Measurements from ENCODE around the gene ZNF638. TPM values are rescaled to one million over a fixed set of nuclear protein-coding genes. Genes with fewer than 3 reads are reported as not detected.

The ZNF638 gene
- total and polyA plus RNA-seq, 2 of the 4 experiments (the other 2 are of a cell fraction): 46.4 to 129 TPM

DNA sequence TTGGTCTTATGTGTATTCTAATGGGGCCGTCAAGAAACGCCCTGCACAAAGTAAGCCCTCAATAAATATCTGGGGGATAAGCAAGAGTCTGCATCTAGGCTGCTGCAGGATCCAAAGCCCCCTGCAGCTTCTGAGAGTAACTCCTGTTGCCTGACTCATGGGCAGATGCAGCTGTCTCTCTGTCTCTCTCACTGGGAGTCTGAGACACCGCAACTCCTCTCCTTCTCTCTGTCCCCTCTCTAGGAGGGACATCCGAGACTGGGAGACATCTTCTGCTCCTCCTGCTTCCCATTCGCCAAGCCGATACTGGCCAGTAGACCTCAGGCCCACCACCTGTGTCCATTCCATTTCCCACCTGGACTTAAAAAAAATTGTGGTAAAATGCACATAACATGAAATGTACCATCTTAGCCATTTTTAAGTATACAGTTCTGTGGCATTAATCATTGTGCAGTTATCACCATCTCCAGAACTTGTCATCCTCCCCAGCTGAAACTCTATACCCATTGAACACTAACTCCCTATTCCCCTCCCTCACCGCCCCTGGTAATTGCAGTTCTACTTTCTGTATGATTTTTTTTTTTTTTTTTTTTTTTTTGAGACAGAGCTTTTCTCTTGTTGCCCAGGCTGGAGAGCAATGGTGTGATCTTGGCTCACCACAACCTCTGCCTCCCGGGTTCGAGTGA, 141.9 kb downstream of the ZNF638 start:
- Histone ChIP-seq H3K27me3 (ENCODE audit: control insufficient read depth, insufficient read depth, low read length) (peaks cover 24% of the 10 kb centered on the region), H3K9ac (ENCODE audit: low read depth, low read length) (no peak overlapping the region), H2AK5ac (ENCODE audit: low read depth, low read length) (no peak overlapping the region), H2AFZ (replicated peaks; ENCODE audit: low read length, poor library complexity) (no peak overlapping the region), H4K20me1 (ENCODE audit: insufficient read depth, low read length) (no peaks in the 10 kb centered on the region), H3K9me1 (ENCODE audit: insufficient read depth, low read length) (no peaks in the 10 kb centered on the region), H2AK9ac (replicated peaks; ENCODE audit: low read depth, low read length, poor library complexity) (no peak overlapping the region), H3K18ac (ENCODE audit: low read depth, low read length) (no peak overlapping the region), H3K14ac (replicated peaks; ENCODE audit: low read depth, low read length) (no peak overlapping the region), H3K79me1 (ENCODE audit: low read depth in 1 of 2, low read length in 2 of 2) (no peaks in the 10 kb centered on the region), H3K9me3 (ENCODE audit: control insufficient read depth, insufficient read depth, low read length) (no peaks in the 10 kb centered on the region), H3K36me3 (ENCODE audit: control insufficient read depth, insufficient read depth, low read length) (no peaks in the 10 kb centered on the region), H3K4ac (ENCODE audit: low read depth, low read length) (no peak overlapping the region), H3K23ac (ENCODE audit: low read depth, low read length) (no peak overlapping the region), H2BK15ac (ENCODE audit: low read depth, low read length) (no peak overlapping the region), H3K4me3 (ENCODE audit: insufficient read depth, low read depth, low read length) (no peak overlapping the region), H4K8ac (ENCODE audit: low read depth in 2 of 2, low read length in 2 of 2) (no peak overlapping the region), H3K4me1 (ENCODE audit: control insufficient read depth, insufficient read depth, low read length) (no peaks in the 10 kb centered on the region), H2BK5ac (ENCODE audit: low read depth, low read length, poor library complexity, severe bottlenecking) (no peak overlapping the region), H4K91ac (ENCODE audit: insufficient read depth, low read depth, low read length) (no peak overlapping the region), H2BK120ac (ENCODE audit: low read depth, low read length) (no peak overlapping the region), H2BK20ac (ENCODE audit: low read depth, low read length) (no peak overlapping the region), H3K27ac (ENCODE audit: insufficient read depth, low read length) (no peak overlapping the region), H3K4me2 (ENCODE audit: low read depth, low read length) (no peak overlapping the region), H3K56ac (ENCODE audit: extremely low read depth, insufficient read depth, low read length) (no peak overlapping the region), H4K5ac (ENCODE audit: low read depth, low read length) (no peak overlapping the region)
- DNase-seq: no peak
- in situ Hi-C loops (cut with MboI; ENCODE audit: low sequenced_read_pairs) (no loop called here), dilution Hi-C loops (cut with HindIII; ENCODE audit: low sequenced_read_pairs, unreplicated experiment) (no loop called here), intact Hi-C loops (cut with micrococcal nuclease) (no loop called here)
- no CpG with 5 or more reads among the region's 9 CpGs for WGBS, 2 experiments (ENCODE audit: extremely low coverage in 2 of 2, insufficient read length in 1 of 2)
- BruUV-seq (replicated peaks): no TSS peak
- no peak for ATAC-seq (ENCODE audit: low read depth)
- ChIA-PET POLR2A (ENCODE audit: unreplicated experiment) (no interaction called here), CTCF (interaction anchor here (1.0 kb wide), 1 partner anchor 13 kb away, joined by 4 read pairs; no protein-coding TSS in a partner anchor)
- TF ChIP-seq SMC3 (IDR thresholded peaks at IDR 0.05; ENCODE audit: low read depth, low read length) (no peak), MXI1 (IDR thresholded peaks at IDR 0.05; ENCODE audit: borderline replicate concordance, low read depth, low read length) (no peak), RCOR1 (IDR thresholded peaks at IDR 0.05; ENCODE audit: insufficient replicate concordance, low read length) (no peak), MAZ (IDR thresholded peaks at IDR 0.05; ENCODE audit: borderline replicate concordance, low read depth, low read length) (no peak), NFE2L2 (IDR thresholded peaks at IDR 0.05; ENCODE audit: low read depth, low read length) (no peak), RFX5 (IDR thresholded peaks at IDR 0.05; ENCODE audit: low read depth, low read length) (no peak), CEBPB (IDR thresholded peaks at IDR 0.05; ENCODE audit: low read depth, low read length) (no peak), BHLHE40 (IDR thresholded peaks at IDR 0.05; ENCODE audit: low read depth, low read length) (no peak), POLR2A (IDR thresholded peaks at IDR 0.05; ENCODE audit: low read depth, low read length) (no peak), FOS (IDR thresholded peaks at IDR 0.05; ENCODE audit: low read depth, low read length) (no peak), CHD1 (IDR thresholded peaks at IDR 0.05; ENCODE audit: low read depth, low read length) (no peak), RAD21 (IDR thresholded peaks at IDR 0.05; ENCODE audit: low read length) (no peak)
- TF ChIP-seq, protein P1, sequence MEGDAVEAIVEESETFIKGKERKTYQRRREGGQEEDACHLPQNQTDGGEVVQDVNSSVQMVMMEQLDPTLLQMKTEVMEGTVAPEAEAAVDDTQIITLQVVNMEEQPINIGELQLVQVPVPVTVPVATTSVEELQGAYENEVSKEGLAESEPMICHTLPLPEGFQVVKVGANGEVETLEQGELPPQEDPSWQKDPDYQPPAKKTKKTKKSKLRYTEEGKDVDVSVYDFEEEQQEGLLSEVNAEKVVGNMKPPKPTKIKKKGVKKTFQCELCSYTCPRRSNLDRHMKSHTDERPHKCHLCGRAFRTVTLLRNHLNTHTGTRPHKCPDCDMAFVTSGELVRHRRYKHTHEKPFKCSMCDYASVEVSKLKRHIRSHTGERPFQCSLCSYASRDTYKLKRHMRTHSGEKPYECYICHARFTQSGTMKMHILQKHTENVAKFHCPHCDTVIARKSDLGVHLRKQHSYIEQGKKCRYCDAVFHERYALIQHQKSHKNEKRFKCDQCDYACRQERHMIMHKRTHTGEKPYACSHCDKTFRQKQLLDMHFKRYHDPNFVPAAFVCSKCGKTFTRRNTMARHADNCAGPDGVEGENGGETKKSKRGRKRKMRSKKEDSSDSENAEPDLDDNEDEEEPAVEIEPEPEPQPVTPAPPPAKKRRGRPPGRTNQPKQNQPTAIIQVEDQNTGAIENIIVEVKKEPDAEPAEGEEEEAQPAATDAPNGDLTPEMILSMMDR (conservative IDR thresholded peaks at IDR 0.05; ENCODE audit: low read depth, low read length): no peak
- TF ChIP-seq, protein P2, sequence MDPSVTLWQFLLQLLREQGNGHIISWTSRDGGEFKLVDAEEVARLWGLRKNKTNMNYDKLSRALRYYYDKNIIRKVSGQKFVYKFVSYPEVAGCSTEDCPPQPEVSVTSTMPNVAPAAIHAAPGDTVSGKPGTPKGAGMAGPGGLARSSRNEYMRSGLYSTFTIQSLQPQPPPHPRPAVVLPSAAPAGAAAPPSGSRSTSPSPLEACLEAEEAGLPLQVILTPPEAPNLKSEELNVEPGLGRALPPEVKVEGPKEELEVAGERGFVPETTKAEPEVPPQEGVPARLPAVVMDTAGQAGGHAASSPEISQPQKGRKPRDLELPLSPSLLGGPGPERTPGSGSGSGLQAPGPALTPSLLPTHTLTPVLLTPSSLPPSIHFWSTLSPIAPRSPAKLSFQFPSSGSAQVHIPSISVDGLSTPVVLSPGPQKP (IDR thresholded peaks at IDR 0.05; ENCODE audit: borderline replicate concordance, low read depth, low read length): no peak

Data from IMR-90 (cell line).